HG02623 (cell line): ENCODE measurements around the gene KCTD10.
"Not testable (repeated sequence)": the region's sequence is repeated elsewhere in the genome, so short reads cannot be mapped to it uniquely, and the experiment has no call there.

Experiments
- ATAC-seq: cut with Tn5 transposase; IDR thresholded peaks from one replicate; pipeline ENCODE4 v1.9.1; 2021; ENCODE audit warnings: moderate library complexity; ENCODE audit not compliant: unreplicated experiment

Gene KCTD10

GRCh38 chr12:109423392-109423791, 53.7 kb downstream of the KCTD10 start:
- no peak for ATAC-seq

- ATAC-seq = no peak
These were observed 54.8 kb downstream of the KCTD10 start for GRCh38 chr12:109422251-109422650.

GRCh38 chr12:109421355-109422087, 55.6 kb downstream of the KCTD10 start:
- no peak for ATAC-seq

- no peak for ATAC-seq
These were observed 58.1 kb downstream of the KCTD10 start for GRCh38 chr12:109418848-109419480.

- ATAC-seq = not testable (repeated sequence)
These were observed 71.0 kb downstream of the KCTD10 start for GRCh38 chr12:109406147-109406546.

- not testable (repeated sequence) for ATAC-seq
These were observed 72.3 kb downstream of the KCTD10 start for GRCh38 chr12:109404841-109405240.
